Thymus (tissue), 11 donors: ENCODE data around the gene TRAPPC14. TPM values are rescaled to one million over a fixed set of nuclear protein-coding genes. Genes with fewer than 3 reads are reported as not detected.
"Not testable (repeated sequence)": the region's sequence is repeated elsewhere in the genome, so short reads cannot be mapped to it uniquely, and the experiment has no call there.

Experiments
- DNase-seq, 9 donors: peaks; one replicate each; pipeline ENCODE4 v3.0.0-alpha.2; 2013; ENCODE audit warnings: low spot score in 9 of 9, low read depth in 6 of 9, missing footprints in 1 of 9
- H3K27ac ChIP-seq, 2 donors: one replicate each; pipeline ENCODE4 v1.5.1; 2013; ENCODE audit warnings: control low read depth in 1 of 2, low read depth in 1 of 2, low read length in 1 of 2, mild to moderate bottlenecking in 1 of 2, moderate library complexity in 1 of 2
- H3K27me3 ChIP-seq, 2 donors: one replicate each; pipeline ENCODE4 v1.5.1; 2013; ENCODE audit warnings: low read length in 1 of 2; ENCODE audit not compliant: control insufficient read depth in 2 of 2, insufficient read depth in 1 of 2
- H3K36me3 ChIP-seq, 2 donors: one replicate each; pipeline ENCODE4 v1.5.1; 2013; ENCODE audit warnings: low read length in 1 of 2, mild to moderate bottlenecking in 1 of 2, moderate library complexity in 1 of 2; ENCODE audit not compliant: control insufficient read depth in 2 of 2, insufficient read depth in 2 of 2
- H3K4me1 ChIP-seq, 2 donors: one replicate each; pipeline ENCODE4 v1.5.1; 2013; ENCODE audit warnings: low read length in 2 of 2; ENCODE audit not compliant: control insufficient read depth in 2 of 2, insufficient read depth in 2 of 2
- H3K4me3 ChIP-seq, 2 donors: one replicate each; pipeline ENCODE4 v1.5.1; 2013; ENCODE audit warnings: low read length in 2 of 2, control low read depth in 1 of 2, mild to moderate bottlenecking in 1 of 2
- H3K9me3 ChIP-seq, 2 donors: one replicate each; pipeline ENCODE4 v1.5.1; 2013; ENCODE audit warnings: low read length in 1 of 2, mild to moderate bottlenecking in 1 of 2; ENCODE audit not compliant: control insufficient read depth in 2 of 2, insufficient read depth in 1 of 2
- WGBS: extraction: QIAGEN DNeasy Blood & Tissue Kit; methylation state at CpG from one replicate; pipeline ENCODE4 v1.1.7; 2013; 5-methylcytosine and 5-hydroxymethylcytosine counted together
- polyA plus RNA-seq: library from polyadenylated mRNA; stranded (reverse); fragments of 200-250 nt; gene quantifications from one replicate; pipeline ENCODE4 v1.2.3, GENCODE V29; 2013
- total RNA-seq: library from RNA; stranded (reverse); fragments of 120-200 nt; gene quantifications from one replicate; pipeline ENCODE4 v1.2.4, GENCODE V29; 2013
- donor health status: healthy.

Gene TRAPPC14
- total and polyA plus RNA-seq, 2 donors: 19.8 to 46.9 TPM

DNA sequence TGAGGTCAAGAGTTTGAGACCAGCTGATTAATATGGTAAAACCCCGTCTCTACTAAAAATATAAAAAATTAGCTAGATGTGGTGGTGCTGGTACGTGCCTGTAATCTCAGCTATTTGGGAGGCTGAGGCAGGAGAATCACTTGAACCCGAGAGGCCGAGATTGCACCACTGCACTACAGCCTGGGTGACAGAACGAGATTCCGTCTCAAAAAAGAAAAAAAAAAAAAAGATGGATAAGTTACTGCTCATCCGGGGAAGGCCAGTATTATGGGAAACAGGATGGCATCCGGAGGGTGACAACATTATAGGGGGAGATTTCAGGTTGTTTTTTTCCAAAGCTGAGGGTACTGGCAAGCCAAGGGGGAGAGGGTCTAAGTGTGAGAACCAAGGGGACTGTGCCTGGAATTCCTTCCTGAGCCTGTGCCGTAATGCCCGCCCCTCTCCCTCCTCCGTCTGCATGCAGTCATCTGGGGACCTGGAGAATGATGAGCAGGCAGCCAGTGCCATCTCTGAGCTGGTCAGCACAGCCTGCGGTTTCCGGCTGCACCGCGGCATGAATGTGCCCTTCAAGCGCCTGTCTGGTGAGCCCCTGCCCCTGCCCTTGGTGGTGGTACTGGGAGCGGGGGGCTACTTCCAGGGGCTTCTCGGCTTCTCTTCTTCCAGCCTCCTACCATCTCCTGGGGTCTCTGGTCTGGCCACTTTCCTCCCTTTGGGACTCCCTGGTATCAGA is 5.4 kb downstream of the TRAPPC14 start:
- no peaks in the 10 kb centered on the region for H3K27me3 ChIP-seq
- 98% methylated on average over 18 of the region's 18 CpGs for WGBS
- H3K27ac ChIP-seq: no peak overlapping the region
- no peak for DNase-seq
- no peak overlapping the region for H3K4me3 ChIP-seq
- no peaks in the 10 kb centered on the region for H3K9me3 ChIP-seq
- H3K4me1 ChIP-seq: peaks cover 12 to 37% of the 10 kb centered on the region in 2 donors
- H3K36me3 ChIP-seq: peaks cover 46 to 57% of the 10 kb centered on the region in 2 donors

DNA sequence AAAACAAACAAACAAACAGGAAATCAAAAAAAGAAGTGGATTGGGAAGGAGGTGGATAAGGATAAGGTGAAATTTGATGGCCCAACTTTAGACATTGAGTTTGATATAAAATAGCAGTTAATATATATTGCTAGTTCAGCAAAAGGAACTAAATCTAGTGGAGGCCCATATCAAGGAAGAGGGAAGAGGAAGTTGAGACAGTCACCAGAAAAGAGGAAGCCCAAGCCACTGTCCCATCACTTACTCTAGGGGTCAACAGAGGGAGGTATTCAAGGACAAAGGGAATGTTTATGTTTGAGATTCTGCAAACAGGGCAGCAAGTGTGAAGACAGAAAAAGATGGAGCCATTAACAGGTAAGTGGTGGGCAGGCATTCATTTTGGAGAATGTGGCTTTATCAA is 6.1 kb downstream of the TRAPPC14 start:
- Histone ChIP-seq H3K36me3 (peaks cover 41 to 57% of the 10 kb centered on the region in 2 donors), H3K4me3 (no peak overlapping the region)
- no peak for DNase-seq

GRCh38 chr7:100148559-100149328 is 9.8 kb downstream of the TRAPPC14 start, which contains the start of gene LAMTOR4:
Gene LAMTOR4 (plus strand): TSS chr7:100148918. CDS start chr7:100148973, 55 bp downstream.
- WGBS: under 1% methylated on average over 46 of the region's 46 CpGs

More for the DNA sequence above, 6.1 kb downstream of the TRAPPC14 start:
- H3K27ac ChIP-seq: no peak overlapping the region
- H3K4me1 ChIP-seq: peaks cover 10 to 35% of the 10 kb centered on the region in 2 donors
- H3K9me3 ChIP-seq: no peaks in the 10 kb centered on the region
- H3K27me3 ChIP-seq: no peaks in the 10 kb centered on the region

DNA sequence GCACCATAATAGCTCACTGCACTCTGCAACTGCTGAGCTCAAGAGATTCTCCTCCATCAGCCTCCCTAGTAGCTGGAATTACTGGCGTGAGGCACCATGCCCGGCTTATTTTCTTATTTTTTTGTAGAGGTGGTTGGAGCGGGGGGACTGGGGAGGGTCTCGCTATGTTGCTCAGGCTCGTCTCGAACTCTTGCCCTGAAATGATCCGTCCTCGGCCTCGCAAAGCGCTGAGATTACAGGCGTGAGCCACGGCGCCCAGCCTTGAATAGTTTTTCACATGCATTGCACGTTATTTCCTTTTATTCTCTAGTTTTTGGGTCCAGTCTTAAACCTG is 10.3 kb downstream of the TRAPPC14 start:
- no peaks in the 10 kb centered on the region for H3K27me3 ChIP-seq
- peak overlapping the region; percentile 60 to 78 for H3K4me3 ChIP-seq
- peaks cover 2 to 15% of the 10 kb centered on the region in 2 donors for H3K36me3 ChIP-seq
- no peak for DNase-seq
- H3K27ac ChIP-seq: peak overlapping the region; percentile 93 to 94
- H3K4me1 ChIP-seq: peaks cover 9 to 20% of the 10 kb centered on the region in 2 donors
- no peaks in the 10 kb centered on the region for H3K9me3 ChIP-seq
- 20% methylated on average over 14 of the region's 14 CpGs for WGBS

More at GRCh38 chr7:100148559-100149328, 9.8 kb downstream of the TRAPPC14 start, which contains the start of gene LAMTOR4:
- H3K27ac ChIP-seq: peak within 1 kb of the TSS; percentile 93 to 94
- peak within 1 kb of the TSS; percentile 75 to 78 for H3K4me3 ChIP-seq
- H3K36me3 ChIP-seq: peaks cover 7 to 20% of the 10 kb centered on the region in 2 donors
- peaks cover 9 to 20% of the 10 kb centered on the region in 2 donors for H3K4me1 ChIP-seq
- H3K9me3 ChIP-seq: no peaks in the 10 kb centered on the region
- peak; percentile 89 to 99 (median 97) for DNase-seq
- no peaks in the 10 kb centered on the region for H3K27me3 ChIP-seq

- peaks cover 0 to 6% of the 10 kb centered on the region in 2 donors for H3K36me3 ChIP-seq
- WGBS: over 99% methylated on average over 2 of the region's 2 CpGs
- H3K27ac ChIP-seq: no peak overlapping the region
- no peaks in the 10 kb centered on the region for H3K9me3 ChIP-seq
- no peaks in the 10 kb centered on the region for H3K27me3 ChIP-seq
- DNase-seq: no peak
- H3K4me1 ChIP-seq: peaks cover 9 to 20% of the 10 kb centered on the region in 2 donors
- no peak overlapping the region for H3K4me3 ChIP-seq
These were observed 11.2 kb downstream of the TRAPPC14 start for GRCh38 chr7:100147278-100147677.

GRCh38 chr7:100146350-100146749 is 12.2 kb downstream of the TRAPPC14 start:
- H3K36me3 ChIP-seq, DNase-seq, H3K4me3 ChIP-seq, H3K27me3 ChIP-seq, H3K9me3 ChIP-seq, H3K27ac ChIP-seq: not testable (repeated sequence)
- 98% methylated on average over 4 of the region's 4 CpGs for WGBS
- peaks cover 9 to 19% of the 10 kb centered on the region in 2 donors for H3K4me1 ChIP-seq

DNA sequence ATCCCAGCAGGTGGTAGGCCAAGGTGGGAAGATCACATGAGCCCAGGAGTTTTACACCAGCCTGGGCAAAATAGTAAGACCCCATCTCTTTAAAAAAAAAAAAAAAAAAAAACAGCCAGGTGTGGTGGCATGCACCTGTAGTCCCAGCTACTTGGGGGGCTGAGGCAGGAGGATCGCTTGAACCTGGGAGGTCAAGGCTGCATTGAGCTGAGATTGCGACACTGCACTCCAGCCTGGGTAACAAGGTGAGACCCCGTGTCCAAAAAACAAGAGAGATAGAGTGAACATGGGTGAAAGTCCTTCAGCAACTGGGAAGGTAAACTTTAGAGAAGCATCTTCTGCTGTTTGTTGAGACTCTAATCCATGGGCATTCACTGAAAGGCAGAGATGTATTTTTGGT is 16.1 kb downstream of the TRAPPC14 start:
- H3K27ac ChIP-seq: no peak overlapping the region
- H3K36me3 ChIP-seq: no peaks in the 10 kb centered on the region
- WGBS: 98% methylated on average over 3 of the region's 3 CpGs
- H3K4me3 ChIP-seq: no peak overlapping the region
- DNase-seq: no peak
- H3K27me3 ChIP-seq: no peaks in the 10 kb centered on the region
- peaks cover 4 to 15% of the 10 kb centered on the region in 2 donors for H3K4me1 ChIP-seq
- H3K9me3 ChIP-seq: no peaks in the 10 kb centered on the region

DNA sequence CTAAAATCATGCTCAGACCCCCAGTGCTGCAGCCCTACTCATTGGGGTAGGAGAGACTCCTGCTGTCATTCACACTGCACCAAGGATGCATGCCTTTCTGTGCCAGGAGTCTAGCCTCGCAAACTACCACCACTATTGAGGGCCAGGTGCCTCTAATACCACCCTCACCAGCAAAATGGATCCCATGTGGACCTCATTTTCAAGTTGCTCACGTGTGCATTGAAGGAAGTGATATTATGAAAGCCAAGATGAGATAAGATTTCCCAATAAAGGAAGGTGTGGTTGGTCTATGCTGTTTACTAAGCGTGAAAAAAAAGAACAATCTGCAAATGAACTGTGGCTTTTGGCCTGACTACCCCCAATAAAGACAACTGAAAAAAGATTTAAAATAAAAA is 17.0 kb downstream of the TRAPPC14 start:
- H3K27me3 ChIP-seq: no peaks in the 10 kb centered on the region
- H3K9me3 ChIP-seq: no peaks in the 10 kb centered on the region
- H3K4me1 ChIP-seq: peaks cover 4 to 15% of the 10 kb centered on the region in 2 donors
- no peaks in the 10 kb centered on the region for H3K36me3 ChIP-seq
- no peak overlapping the region for H3K4me3 ChIP-seq
- no peak overlapping the region for H3K27ac ChIP-seq
- DNase-seq: no peak
- WGBS: 65% methylated on average over 3 of the region's 3 CpGs
